ENCODE results near the gene CHD9.
A peak's percentile ranks its signal among the peaks of the same experiment; 100 is the strongest.

The CHD9 gene

GRCh38 chr16:53153130-53153529 lies 98.3 kb downstream of the CHD9 start:
- DNase-seq (ENCODE audit: extremely low read depth, insufficient read length), result no peak

GRCh38 chr16:53154513-53154912 lies 99.7 kb downstream of the CHD9 start:
- DNase-seq (ENCODE audit: extremely low read depth, insufficient read length), result no peak
- Histone ChIP-seq H3K27me3 (replicated peaks; ENCODE audit: control insufficient read depth, insufficient read depth, low read length) (no peaks in the 10 kb centered on the region), H3K36me3 (ENCODE audit: control insufficient read depth, insufficient read depth, low read length) (peaks cover 3% of the 10 kb centered on the region; the same call in 1 of the 2 replicates), H3K4me3 (replicated peaks; ENCODE audit: low read depth, low read length) (no peak overlapping the region)
- no peak for TF ChIP-seq CTCF (IDR thresholded peaks at IDR 0.05; ENCODE audit: insufficient read depth, low read length, poor library complexity, severe bottlenecking)

More at GRCh38 chr16:53153130-53153529, 98.3 kb downstream of the CHD9 start:
- Histone ChIP-seq H3K4me3 (replicated peaks; ENCODE audit: low read depth, low read length) (no peak overlapping the region), H3K36me3 (ENCODE audit: control insufficient read depth, insufficient read depth, low read length) (peaks cover 5% of the 10 kb centered on the region), H3K27me3 (replicated peaks; ENCODE audit: control insufficient read depth, insufficient read depth, low read length) (no peaks in the 10 kb centered on the region)
- no peak for TF ChIP-seq CTCF (IDR thresholded peaks at IDR 0.05; ENCODE audit: insufficient read depth, low read length, poor library complexity, severe bottlenecking)

GRCh38 chr16:53156516-53156915 lies 101.7 kb downstream of the CHD9 start:
- Histone ChIP-seq H3K4me3 (replicated peaks; ENCODE audit: low read depth, low read length) (no peak overlapping the region), H3K36me3 (ENCODE audit: control insufficient read depth, insufficient read depth, low read length) (peaks cover 3% of the 10 kb centered on the region; the same call in 1 of the 2 replicates), H3K27me3 (replicated peaks; ENCODE audit: control insufficient read depth, insufficient read depth, low read length) (no peaks in the 10 kb centered on the region)
- DNase-seq (ENCODE audit: extremely low read depth, insufficient read length), result no peak
- no peak for TF ChIP-seq CTCF (IDR thresholded peaks at IDR 0.05; ENCODE audit: insufficient read depth, low read length, poor library complexity, severe bottlenecking)

GRCh38 chr16:53159781-53160436 lies 105.1 kb downstream of the CHD9 start:
- DNase-seq (ENCODE audit: extremely low read depth, insufficient read length), result peak; percentile 20
- no peak overlapping the region for H3K4me3 ChIP-seq (replicated peaks; ENCODE audit: low read depth, low read length)
- peak; percentile 68 for TF ChIP-seq CTCF (IDR thresholded peaks at IDR 0.05; ENCODE audit: insufficient read depth, low read length, poor library complexity, severe bottlenecking)
- H3K27me3 ChIP-seq (replicated peaks; ENCODE audit: control insufficient read depth, insufficient read depth, low read length), result no peaks in the 10 kb centered on the region
- H3K36me3 ChIP-seq (ENCODE audit: control insufficient read depth, insufficient read depth, low read length), result peaks cover 1% of the 10 kb centered on the region

GRCh38 chr16:53166099-53166498 lies 111.3 kb downstream of the CHD9 start:
- H3K4me3 ChIP-seq (replicated peaks; ENCODE audit: low read depth, low read length), result no peak overlapping the region
- no peak for TF ChIP-seq CTCF (IDR thresholded peaks at IDR 0.05; ENCODE audit: insufficient read depth, low read length, poor library complexity, severe bottlenecking)
- no peaks in the 10 kb centered on the region for H3K27me3 ChIP-seq (replicated peaks; ENCODE audit: control insufficient read depth, insufficient read depth, low read length)
- H3K36me3 ChIP-seq (ENCODE audit: control insufficient read depth, insufficient read depth, low read length), result no peaks in the 10 kb centered on the region; the same call in 1 of the 2 replicates
- DNase-seq (ENCODE audit: extremely low read depth, insufficient read length), result no peak

Measured in GM06990 (cell line).